Measurements from ENCODE around the gene CDH4. TPM values are rescaled to one million over a fixed set of nuclear protein-coding genes. Genes with fewer than 3 reads are reported as not detected.

The CDH4 gene
- total and polyA plus RNA-seq, 2 of the 8 experiments (the other 6 are each of a cell fraction or from before 2014, with no cell fraction given), result 4.3 to 7.9 TPM

DNA sequence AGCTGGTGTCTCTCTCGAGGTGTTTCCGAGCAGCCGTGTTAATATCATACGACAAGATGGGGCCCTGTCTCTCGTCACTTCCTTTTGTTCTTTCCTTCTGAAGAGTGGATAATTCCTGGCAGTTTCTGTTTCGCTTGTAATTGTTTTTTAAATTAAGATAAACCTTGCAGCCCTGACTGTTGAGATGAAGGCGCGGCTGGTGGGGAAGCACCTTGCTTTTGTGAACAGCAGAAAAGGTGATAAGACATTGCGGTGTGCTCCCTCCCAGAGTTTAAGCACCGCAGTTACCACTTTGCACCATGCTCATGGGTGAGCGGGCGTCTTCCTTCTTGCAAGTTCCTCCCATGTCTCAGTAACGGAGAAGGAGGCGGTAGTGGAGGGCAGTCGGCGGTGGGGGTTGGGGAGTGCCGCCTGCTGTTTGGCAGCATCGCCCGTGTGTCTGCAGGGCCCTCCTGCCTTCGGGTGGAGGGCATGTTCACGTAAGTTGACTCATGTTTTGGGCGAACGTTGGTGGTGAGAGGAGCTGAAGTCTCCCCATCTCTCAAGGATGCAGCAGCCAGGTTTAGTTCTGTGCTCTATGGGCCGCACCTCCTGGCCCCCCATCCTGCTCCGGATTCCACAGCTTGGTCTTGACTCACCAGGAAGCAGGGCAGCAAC lies 467.8 kb downstream of the CDH4 start:
- H4K5ac ChIP-seq (ENCODE audit: insufficient read length, low read depth, low read length), result no peak overlapping the region
- no peak overlapping the region for H4K91ac ChIP-seq (replicated peaks; ENCODE audit: insufficient read length, low read length)
- no peaks in the 10 kb centered on the region for H4K20me1 ChIP-seq (replicated peaks in 1 of 2; ENCODE audit: control insufficient read depth in 1 of 2, insufficient read depth in 2 of 2, low read length in 2 of 2)
- no peak overlapping the region for H2BK5ac ChIP-seq (ENCODE audit: low read depth, low read length)
- H2BK20ac ChIP-seq (ENCODE audit: low read length), result no peak overlapping the region; the same call in 1 of the 2 replicates
- H2AK5ac ChIP-seq (ENCODE audit: low read depth, low read length), result no peak overlapping the region
- no peak overlapping the region for H3K9ac ChIP-seq (replicated peaks in 1 of 4; ENCODE audit: extremely low read depth in 1 of 4, low read depth in 3 of 4, low read length in 3 of 4)
- peak overlapping the region in 1 of 4 experiments; percentile 27; a peak in 1 of 8 replicates for H3K4me3 ChIP-seq (ENCODE audit: extremely low read depth in 1 of 4, insufficient read depth in 2 of 4, low read depth in 3 of 4, low read length in 4 of 4)
- H4K8ac ChIP-seq (ENCODE audit: extremely low read depth, insufficient read depth, low read length), result no peak overlapping the region
- 60% methylated on average over 24 of the region's 25 CpGs; no CpG with 5 or more reads in 1 of the 2 experiments for WGBS, 2 experiments (ENCODE audit: extremely low coverage in 1 of 2, insufficient coverage in 1 of 2, insufficient read length in 1 of 2, insufficient replicate concordance in 2 of 2, low coverage in 1 of 2, low lambda C conversion rate in 2 of 2, missing lambda C conversion rate in 1 of 2)
- H3K4me1 ChIP-seq (replicated peaks in 1 of 4; ENCODE audit: control insufficient read depth in 3 of 4, insufficient read depth in 4 of 4, low read length in 3 of 4), result peaks cover 8 to 19% (median 13%) of the 10 kb centered on the region in 4 experiments
- no peaks in the 10 kb centered on the region for H3K79me2 ChIP-seq (ENCODE audit: control insufficient read depth in 1 of 2, insufficient read depth in 2 of 2, low read length in 2 of 2)
- no peak overlapping the region for H3K56ac ChIP-seq (replicated peaks; ENCODE audit: insufficient read length, low read depth, low read length)
- H2AFZ ChIP-seq (ENCODE audit: low read length), result no peak overlapping the region
- DNase-seq (ENCODE audit: low read depth in 1 of 2, low spot score in 2 of 2) (no peak), FAIRE-seq (no peak)
- H3K79me1 ChIP-seq (ENCODE audit: low read depth, low read length), result no peaks in the 10 kb centered on the region; the same call in 1 of the 2 replicates
- TF ChIP-seq, protein P1, sequence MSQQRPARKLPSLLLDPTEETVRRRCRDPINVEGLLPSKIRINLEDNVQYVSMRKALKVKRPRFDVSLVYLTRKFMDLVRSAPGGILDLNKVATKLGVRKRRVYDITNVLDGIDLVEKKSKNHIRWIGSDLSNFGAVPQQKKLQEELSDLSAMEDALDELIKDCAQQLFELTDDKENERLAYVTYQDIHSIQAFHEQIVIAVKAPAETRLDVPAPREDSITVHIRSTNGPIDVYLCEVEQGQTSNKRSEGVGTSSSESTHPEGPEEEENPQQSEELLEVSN (IDR thresholded peaks at IDR 0.05), result peak; percentile 24; the same call in 1 of the 2 replicates
- no peak for TF ChIP-seq CBX5 (IDR thresholded peaks at IDR 0.05; ENCODE audit: low read depth, low read length)
- no peak overlapping the region for H3K4ac ChIP-seq (replicated peaks; ENCODE audit: insufficient read length, low read depth, low read length)
- H3K18ac ChIP-seq (ENCODE audit: extremely low read depth, low read length), result peak overlapping the region; percentile 63
- H2BK120ac ChIP-seq (replicated peaks; ENCODE audit: low read depth, low read length), result no peak overlapping the region
- H3K27ac ChIP-seq (ENCODE audit: low read depth, low read length), result no peak overlapping the region
- H3K23ac ChIP-seq (ENCODE audit: insufficient read length), result no peak overlapping the region
- H2BK12ac ChIP-seq (ENCODE audit: low read depth, low read length), result peak overlapping the region; percentile 68
- H3K4me2 ChIP-seq (ENCODE audit: insufficient read depth in 1 of 2, low read depth in 2 of 2, low read length in 2 of 2), result peak overlapping the region; percentile 44 to 55
- ChIA-PET POLR2A (ENCODE audit: partially characterized antibody) (interaction anchor here (1.1 kb wide), 1 partner anchor 9 kb away, joined by 3 read pairs; no protein-coding TSS in a partner anchor), CTCF (ENCODE audit: partially characterized antibody) (interaction anchor here (0.8 kb wide), 1 partner anchor 14 kb away, joined by 3 read pairs; no protein-coding TSS in a partner anchor)
- peaks cover 18 to 21% of the 10 kb centered on the region in 2 experiments for H3K9me3 ChIP-seq (ENCODE audit: insufficient read depth in 2 of 2, low read depth in 1 of 2, low read length in 1 of 2)
- H2BK15ac ChIP-seq (ENCODE audit: low read length), result no peak overlapping the region
- H3K14ac ChIP-seq (ENCODE audit: insufficient read length), result peak overlapping the region; percentile 51
- H3K23me2 ChIP-seq (ENCODE audit: low read depth, low read length), result no peaks in the 10 kb centered on the region
- no peaks in the 10 kb centered on the region; a peak in 2 of 7 replicates for H3K27me3 ChIP-seq (replicated peaks in 1 of 4; ENCODE audit: control insufficient read depth in 3 of 4, extremely low read depth in 1 of 4, insufficient read depth in 3 of 4, low read length in 3 of 4)
- no peaks in the 10 kb centered on the region for H3K36me3 ChIP-seq (ENCODE audit: control insufficient read depth in 2 of 4, insufficient read depth in 4 of 4, low read length in 3 of 4)

All from H1 (cell line).